Mucosa of gallbladder (tissue), 1 donor: Measurements from ENCODE around the gene ATP1A1. TPM values are rescaled to one million over a fixed set of nuclear protein-coding genes. Genes with fewer than 3 reads are reported as not detected.

Experiments
- DNase-seq: peaks from one replicate; pipeline ENCODE4 v3.0.0-alpha.2; 2020; ENCODE audit warnings: low spot score
- total RNA-seq: library from RNA; stranded (reverse); gene quantifications from one replicate; pipeline ENCODE4 v1.2.1, GENCODE V29; 2021
- donor health status: DM: no; HTN: no; CAD: no.

ATP1A1 gene
- total RNA-seq, 1 donor from 2014 or later: 2,502 TPM

DNA sequence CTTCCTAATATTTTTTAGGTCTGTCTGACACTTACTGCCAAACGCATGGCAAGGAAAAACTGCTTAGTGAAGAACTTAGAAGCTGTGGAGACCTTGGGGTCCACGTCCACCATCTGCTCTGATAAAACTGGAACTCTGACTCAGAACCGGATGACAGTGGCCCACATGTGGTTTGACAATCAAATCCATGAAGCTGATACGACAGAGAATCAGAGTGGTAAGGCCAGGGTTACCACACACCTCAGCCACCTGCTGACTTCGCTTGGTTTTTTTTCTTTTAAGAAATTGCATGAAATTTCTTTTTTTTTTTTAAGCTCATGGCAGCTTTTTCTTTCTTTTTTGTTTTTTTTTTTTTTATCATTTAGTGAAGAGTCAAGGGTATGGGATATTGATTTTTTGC is 17.2 kb downstream of the ATP1A1 start:
- DNase-seq: no peak

DNA sequence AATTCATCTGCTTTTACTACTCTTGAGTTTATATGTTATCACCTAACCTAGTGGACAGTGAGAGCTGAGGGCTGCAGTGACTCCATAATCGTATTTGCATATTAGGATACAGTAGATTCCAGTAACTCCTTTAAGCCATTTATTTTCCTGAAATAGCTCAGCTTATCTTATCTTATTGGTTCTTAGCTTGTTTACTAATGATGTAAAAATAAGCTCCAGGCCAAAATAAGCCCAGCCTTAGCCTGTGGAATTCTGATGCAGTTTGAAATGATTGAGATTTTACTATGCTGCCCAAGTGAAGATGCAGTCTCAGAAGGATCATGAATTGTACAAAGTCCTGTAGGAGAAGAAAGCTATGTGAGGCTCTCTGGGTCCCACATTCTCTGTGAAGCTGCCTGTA is 18.1 kb downstream of the ATP1A1 start:
- DNase-seq: no peak

DNA sequence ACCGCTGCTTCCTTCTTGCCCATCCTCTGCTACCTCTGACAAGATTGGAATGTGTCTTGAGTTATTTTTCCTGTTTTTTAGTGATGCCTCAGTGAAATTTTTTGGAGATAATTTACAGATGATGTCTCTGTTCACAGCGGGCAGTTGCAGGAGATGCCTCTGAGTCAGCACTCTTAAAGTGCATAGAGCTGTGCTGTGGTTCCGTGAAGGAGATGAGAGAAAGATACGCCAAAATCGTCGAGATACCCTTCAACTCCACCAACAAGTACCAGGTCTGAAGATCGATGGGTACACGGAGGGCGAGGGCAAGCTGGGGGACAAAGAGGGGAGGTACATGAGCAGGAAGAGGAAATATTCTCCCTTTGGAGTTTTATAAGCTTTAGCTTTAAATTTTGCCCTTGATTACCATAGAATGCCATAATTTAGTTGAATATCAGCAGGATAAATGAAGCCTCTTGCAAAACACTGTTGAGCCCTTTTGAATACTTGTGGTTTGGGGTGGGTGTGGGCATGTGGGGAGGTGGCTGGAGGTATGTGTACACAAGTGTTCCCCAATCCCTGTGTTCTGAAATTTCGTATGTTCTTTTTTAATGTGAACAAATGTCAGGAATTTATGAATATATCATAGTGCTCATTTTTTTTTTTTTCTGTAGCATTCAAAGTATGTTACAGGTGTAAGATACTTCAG is 19.8 kb downstream of the ATP1A1 start:
- DNase-seq: no peak

DNA sequence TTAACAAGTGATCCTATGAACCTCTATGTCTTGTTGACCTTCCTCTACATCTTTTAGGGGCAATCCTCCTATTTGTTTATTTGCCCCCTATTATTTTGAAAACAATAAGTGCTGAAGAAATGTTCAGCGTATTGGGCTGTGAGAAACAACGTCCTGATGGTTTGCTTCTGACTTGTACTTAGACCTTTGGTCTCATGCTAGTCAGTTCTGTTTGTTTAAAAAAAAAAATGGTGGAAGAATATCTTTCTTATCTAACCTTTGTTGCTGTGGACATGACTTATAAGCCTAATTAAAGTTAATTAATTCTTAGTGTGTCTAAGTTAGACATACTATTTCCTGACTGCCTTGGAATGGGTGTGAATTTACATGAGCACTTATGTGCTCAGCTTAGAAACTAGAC is 20.7 kb downstream of the ATP1A1 start:
- no peak for DNase-seq

DNA sequence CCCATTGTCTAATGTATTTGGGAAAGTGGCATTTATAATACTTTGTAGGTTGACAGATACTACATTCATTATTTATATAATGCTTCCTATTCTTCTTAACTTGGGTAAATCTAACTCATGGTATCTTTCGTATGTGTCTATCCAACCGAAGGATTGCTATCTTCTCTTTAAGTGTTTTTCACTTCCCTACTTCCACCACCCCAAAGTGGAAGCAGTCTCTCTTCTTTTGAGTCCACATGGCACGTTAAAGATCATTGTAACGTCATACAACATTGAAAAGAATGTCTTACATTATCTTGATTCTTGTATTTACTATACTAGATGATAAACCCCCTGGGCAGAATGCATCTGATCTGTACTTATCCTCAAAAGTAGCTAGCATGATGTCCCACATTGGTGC is 21.2 kb downstream of the ATP1A1 start:
- no peak for DNase-seq

DNA sequence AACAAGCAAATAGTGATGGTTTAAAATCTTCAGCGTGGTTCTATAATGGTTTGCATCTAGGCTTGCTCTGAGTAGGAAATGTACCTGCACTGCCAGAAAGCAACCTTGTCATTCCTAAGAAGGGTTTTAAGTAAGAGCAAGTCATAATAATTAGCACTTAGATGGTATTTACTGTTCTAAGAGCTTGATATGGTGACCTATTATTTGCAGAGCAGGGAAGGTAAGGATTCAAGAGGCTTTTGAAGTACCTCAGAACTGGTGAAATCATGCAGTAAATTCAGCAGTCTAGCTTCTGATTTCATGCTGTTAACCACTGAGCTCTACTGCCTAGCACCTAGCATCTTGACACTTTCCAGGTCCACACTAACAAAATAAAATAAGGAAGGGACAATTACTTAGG is 23.7 kb downstream of the ATP1A1 start:
- no peak for DNase-seq

DNA sequence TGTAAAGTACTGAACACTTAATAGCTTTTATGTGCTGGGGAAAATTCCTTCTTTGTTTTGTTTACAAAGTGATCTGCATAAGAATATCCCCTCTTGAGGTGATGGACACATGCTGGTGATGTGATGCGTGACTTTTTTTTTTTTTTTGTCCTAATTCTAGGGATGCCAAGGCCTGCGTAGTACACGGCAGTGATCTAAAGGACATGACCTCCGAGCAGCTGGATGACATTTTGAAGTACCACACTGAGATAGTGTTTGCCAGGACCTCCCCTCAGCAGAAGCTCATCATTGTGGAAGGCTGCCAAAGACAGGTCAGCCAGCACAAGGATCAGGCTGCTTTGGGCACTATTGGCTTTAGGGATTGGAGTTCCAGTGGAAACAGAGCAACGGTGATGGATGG is 24.7 kb downstream of the ATP1A1 start:
- DNase-seq: no peak

DNA sequence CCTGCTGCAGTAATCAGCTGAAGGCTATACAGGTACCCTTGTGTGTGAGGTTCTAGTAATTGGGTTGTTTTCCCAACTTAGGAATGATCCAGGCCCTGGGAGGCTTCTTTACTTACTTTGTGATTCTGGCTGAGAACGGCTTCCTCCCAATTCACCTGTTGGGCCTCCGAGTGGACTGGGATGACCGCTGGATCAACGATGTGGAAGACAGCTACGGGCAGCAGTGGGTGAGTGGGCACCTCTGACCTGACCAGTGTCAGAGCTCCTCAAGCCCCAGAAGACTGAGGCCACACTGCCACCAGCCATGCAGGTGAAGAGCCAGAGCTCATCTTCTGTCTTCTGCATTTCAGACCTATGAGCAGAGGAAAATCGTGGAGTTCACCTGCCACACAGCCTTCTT is 27.7 kb downstream of the ATP1A1 start:
- DNase-seq: no peak

DNA sequence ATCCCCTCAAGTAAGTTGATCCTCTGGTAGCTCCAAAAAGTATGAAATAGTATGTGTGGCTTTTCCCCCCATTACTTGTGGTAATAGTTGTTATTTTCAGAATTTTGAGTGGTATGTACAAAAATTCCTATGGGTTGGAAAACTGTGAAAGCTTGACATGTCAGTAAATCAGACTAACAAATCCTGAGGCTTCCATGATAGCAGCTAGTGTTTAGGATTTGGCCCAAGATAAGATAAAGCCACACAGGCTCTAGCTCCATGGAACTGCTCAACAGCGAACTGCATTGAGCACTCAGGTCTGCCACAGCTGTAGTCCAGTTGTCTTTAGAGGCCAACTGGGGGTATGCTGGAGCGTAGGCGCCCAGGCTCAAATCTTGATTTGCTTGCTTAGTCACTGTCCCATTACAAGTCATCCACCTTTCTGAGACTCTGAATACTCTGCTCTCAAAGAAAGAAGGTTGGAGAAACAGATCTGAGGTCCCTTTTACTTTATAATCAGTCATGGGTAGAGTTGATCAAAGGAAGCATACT is 28.7 kb downstream of the ATP1A1 start:
- DNase-seq: no peak

DNA sequence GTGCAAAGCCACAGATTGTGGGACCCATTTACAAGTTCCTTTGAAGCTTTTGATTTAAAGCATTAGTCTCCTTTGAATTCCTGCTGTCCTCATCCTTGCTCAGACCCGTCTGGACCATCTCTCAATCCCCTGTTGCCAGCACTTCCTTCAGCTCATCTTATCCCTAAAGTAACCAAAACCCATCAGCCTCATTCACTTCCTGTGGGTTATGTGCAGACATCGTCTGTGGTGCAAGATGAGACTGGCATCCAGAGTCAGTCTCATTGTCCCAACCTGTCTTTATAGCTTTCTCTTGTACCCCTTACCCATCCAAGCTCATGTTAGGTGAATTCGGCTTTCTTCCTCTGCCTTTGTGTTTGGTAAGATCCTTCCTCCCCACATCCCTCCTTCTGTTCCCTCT is 29.3 kb downstream of the ATP1A1 start:
- no peak for DNase-seq

DNA sequence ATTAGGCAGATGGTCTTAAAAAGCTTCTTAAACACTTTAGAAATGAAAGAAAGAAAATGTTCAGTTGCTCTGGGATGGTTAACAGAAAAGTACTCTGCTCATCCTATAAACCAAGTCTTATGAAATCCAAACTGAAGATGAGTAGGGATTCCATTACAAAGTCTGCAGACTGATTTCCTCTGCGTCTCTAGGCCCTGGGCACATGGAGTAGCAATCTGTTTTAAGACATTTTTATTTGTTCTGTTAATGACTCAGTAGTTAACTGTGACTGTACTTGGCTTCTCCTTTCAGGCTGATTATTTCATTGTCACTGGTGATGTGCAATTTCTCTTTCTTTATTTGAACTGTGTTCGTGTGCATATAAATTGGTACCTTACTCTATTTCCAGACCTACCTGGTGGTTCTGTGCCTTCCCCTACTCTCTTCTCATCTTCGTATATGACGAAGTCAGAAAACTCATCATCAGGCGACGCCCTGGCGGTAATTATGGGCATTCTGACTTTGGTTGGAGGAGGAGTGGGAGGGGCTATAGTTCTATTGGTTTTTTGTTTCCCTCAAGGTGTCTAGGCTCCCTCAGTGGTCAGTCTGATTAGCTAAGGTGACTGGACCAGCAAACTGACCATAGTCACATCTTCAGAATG is 30.6 kb downstream of the ATP1A1 start:
- DNase-seq: no peak

DNA sequence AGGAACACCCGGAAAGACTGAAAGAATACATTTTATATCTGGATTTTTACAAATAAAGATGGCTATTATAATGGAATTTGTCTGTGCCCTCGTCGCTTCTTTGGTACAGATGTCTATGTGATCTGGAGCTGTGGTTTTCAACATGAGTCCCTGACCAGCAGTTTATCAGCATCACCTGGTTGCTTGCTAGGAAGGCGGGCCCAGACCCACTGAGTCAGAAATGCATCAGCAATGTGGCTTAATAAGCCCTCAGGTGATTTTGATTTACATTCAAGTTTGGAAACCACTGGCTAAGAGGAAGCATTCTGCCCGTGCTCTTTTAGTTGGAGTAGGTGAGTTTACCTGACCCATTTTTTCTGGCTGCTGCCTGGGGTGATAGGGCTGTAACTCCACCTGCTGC is 31.7 kb downstream of the ATP1A1 start:
- no peak for DNase-seq

DNA sequence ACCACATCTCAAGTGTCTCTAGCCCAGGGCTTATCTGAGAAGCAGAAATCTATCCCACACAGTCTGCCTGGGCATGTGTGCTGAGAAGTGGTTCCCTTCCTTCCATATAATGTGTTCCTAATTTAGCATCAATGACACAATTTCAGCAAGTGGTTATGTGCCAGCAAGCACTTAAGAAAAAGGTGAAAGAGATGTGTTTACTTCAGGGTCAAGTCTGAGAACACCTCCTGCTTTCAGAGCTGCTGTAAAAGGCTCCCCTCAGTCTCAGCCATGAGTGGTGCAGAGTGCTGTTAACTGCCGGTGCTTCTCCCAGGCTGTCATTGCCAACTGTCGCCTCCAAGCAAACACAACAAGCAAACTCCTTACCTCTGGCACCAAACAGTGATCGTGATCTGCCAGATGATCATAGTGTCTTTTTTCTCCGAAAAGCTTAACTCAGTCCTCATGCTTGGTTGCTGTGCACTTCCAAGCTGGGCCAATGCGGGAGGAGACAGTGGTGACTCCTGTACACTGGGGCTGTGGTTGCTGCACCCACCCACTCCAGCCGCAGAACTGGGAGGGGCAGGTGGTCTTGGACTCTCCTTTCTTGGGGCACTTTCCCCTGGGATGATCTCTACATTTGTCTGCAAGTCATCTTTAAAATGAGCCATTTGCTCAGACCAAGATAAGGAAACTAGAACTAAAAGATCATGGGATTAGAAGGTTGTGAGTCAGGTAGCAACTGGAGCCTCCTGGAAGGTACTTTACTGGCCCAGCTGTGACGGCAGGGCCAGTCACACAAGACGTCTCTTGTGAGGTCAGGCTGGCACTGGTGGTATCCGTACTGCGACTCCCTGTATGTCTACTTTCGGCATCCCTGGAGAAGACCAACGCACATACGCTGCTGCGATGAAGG is 32.4 kb downstream of the ATP1A1 start:
- DNase-seq: no peak

DNA sequence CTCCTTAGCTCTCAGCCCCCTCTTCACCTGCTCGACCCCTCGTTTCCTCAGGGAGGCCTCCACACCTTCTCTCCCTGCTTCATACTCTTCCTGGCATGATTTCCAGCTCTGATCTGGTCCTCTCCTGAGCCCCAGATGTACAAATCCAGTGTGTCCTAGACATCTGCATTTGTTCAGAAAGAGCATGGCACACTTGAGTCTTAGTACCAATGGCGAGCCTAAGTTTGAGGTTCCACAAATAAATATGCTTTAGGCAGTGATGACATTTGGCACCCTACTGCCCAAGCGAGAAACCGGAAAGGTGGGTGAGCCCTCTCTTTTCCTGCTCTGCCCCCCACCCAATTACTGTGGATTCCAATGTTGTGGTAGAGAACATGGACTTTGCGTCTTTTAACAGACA is 34.0 kb downstream of the ATP1A1 start:
- no peak for DNase-seq

DNA sequence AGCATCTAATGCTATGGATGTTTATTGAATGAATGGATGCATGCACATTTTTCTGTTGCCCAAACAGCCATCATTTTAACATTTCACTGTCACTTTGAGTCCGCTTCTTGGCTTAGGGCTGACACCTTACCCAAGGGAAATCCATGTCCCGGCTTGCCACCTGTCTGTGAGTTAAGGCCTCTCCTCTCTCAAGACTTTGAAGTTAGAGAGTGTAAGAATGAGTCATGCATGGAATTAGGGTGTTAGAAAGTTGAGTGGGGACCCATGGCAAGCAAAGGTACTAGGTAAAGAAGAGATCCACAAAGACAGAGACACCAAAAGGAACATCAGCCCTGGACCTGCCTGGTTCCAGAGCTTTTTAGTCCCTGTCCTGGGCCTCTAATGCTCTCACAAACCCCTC is 35.1 kb downstream of the ATP1A1 start:
- DNase-seq: no peak

DNA sequence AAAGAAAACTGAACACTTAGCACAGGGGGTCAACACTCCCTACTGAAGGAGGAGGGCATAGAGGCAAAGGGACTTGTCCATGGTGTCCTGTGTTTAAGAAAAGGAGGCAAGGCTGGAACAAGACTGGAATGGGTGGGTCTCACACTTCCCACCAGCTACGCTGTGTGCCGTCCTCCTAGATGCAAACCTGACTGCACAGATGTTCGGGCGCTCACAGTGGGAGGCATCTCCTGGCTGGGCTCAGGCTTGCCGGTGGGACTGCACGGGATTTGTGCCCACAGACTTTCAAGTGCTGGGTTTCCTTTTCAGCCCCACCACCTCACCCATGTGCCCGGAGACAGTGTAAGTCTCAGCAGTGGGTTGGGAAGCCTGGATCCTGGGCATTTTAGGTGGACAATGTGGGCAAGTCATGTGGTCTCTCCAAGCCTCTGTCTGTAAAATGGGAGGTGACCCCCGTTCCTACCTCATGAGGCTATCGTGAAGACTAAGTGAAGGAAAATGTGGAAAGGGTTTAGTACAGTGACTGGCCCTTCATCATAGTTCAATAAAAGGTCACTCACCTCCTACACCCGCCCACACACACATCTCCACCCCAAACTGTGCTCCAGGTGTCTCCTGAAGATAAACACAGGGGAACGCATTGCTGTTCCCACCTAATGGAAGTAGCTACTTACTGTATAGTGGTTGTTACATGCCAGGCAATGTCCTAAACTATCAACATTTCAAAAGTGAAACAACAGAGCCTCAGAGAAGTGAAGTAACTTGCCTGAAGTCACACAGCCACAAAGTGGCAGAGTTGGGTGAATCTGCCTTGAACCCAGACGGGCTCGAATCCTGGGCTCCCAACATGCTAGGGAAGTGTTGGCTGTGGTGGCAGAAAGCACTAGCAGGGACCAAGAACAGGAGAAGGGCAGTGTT is 36.0 kb downstream of the ATP1A1 start:
- DNase-seq: no peak

DNA sequence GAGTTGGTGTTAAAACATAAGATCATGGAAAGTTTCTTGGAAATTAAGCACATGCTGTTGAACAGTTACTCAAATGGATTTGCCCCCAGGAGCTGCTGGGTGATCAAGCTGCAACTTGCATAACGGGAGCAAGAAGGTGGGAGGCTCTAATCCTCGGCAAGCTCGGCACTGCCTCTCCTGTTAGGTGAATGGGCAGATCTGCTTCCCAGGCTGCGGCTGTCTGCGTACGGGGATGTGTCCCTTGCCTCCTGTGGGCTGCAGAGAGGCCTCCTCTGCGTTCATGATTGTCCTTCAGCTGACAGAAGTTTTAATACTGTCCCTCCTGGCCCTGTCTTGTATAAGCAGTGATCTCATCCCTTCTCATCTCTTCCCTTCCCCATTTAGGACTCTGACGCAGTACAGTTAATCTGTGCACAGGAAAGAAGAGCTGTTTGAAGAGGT is 36.7 kb downstream of the ATP1A1 start:
- DNase-seq: no peak

DNA sequence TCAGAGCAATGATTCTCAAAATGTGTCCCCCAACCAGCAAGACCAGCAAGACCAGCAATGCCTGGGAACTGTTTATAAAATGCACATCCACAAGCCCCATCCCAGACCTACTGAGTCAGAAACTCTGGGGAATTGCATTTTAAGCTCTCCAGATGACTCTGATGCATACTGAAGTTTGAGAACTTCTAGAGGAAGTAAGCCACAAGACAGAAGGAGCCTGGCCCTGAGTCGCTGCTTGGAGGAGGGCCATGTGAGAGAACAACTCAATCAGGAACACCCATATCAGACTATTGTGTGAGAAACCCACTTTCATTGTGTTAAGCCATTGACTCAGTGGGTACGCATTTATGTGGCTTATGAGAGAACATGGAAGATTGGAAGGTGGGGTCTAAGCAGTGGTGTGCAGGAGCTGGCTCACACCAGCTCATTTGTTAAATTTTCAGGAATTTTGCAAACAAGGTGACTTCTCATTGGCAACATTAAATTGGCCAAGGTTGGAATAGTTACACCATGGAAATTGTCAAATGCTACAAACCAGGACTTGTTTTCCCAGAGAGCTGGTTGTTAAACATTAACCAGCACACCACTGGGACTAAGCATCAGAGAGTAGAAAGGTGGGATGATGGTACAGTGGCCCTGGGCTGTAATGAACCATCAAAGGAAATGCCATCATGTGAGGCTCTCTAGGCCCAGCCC is 38.9 kb downstream of the ATP1A1 start:
- no peak for DNase-seq

DNA sequence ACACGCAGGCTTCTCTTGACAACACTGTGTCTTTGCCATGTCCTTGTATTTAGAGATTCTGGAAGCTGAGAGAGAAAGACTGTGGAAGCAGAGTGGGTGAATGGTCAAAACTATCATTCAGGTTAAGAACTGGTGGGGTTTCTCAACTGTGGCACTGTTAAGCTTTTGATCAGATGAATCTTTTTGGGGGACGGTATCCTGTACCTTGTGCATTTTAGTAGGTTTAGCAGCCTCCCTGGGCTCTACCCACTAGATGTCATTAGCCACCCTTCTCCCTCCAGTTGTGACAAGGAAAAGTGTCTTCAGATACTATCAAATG is 39.4 kb downstream of the ATP1A1 start:
- DNase-seq: no peak

DNA sequence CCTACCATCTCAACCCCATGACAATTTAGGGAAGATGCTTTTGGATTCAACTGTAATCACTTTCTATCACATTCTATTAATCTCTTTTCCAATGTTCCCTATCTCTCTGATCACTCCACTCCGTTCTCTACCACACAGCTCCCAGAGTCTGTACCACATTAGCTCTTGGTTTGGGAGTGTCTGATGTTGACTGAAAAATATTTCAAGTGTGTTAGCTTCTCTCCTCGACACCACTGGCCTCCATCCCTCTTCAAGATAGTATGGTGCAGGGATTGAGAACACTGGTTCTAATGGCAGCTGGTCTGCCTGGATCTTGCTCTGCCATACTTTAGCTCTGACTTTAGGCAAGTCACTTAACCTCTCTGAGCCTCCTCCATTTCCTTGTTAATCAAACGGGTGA is 39.9 kb downstream of the ATP1A1 start:
- no peak for DNase-seq

DNA sequence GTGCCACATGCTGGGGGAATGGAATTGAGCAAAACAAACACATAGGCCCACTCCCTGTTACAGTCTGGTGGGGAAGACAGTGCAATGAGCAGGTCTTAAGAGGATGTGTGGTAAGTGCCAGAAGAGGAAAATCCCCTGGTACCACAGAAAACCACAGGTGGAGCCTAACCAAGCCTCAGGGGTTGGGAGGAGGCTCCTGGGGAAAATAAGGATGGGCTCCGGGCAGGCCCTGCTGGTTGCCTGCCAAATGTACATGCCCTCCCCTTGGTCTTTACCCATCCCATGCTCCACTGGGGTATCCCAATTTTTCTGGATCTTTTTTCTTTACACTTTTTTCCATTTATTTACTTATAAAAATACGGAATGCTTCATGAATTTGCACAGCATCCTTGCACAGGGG is 40.4 kb downstream of the ATP1A1 start:
- no peak for DNase-seq
